ENCODE results near the gene ANKRD39.

ANKRD39 gene

DNA sequence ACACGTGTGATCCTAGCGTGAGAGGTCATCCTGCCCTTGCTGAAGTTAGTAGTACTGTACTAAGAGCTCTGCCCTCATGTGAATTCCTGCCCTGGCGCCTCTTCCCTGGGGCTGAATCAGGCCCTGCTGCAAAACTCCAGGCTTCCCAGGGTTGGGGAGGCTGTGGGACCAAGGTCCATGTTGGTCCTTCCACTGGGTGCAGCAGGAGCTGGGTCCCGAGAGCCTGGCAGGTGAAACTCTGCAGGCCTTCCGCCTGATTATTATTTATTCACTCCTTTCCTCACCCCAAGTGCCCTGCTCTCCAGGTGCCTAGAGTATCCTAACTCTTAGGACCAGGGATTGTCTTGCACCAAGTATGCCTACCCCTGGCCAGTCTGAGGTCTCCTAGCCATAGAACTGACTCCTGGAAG is 47.0 kb downstream of the ANKRD39 start:
- no peaks in the 10 kb centered on the region for H3K36me3 ChIP-seq (replicated peaks; ENCODE audit: insufficient read depth, low read length)

DNA sequence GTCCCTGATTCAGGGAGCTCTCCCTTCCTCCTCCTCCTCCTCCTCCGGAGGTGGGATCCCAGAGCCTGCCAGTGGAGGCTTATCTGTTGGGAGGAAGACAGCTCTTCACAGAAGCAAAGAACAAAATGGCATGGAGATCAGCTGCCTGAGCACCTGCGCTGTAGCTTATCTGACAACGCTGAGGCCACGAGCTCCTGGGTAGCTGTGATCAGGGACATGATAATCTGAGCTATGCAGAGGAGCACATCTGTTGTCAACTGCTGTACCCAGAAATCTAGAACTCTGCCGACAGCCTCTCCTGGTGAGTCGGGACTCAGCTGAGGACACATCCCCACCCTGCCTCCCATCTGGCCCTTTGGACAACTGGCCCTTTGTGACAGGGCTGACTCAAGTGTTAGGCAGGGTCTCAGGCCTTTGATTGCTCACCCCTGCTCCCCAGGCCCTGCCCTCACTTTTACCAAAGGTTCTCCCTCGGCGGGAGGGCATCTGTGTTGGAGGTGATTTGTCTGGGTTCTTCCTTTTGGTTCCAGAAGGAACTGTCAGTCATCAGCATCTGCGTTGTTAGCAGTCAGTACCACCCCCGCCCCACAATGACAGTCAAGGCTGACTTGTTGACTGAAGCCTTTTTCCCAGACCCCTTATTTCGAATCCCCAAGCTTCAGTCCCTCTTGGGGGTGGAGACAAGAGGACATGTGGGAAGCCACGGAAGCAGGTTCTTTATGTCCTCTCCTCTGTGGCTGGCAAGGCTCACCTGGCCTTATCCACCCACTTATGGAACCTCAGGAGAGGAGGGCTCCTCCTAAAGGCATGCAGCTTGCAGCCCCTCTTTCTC is 47.6 kb downstream of the ANKRD39 start:
- DNase-seq: no peak
- H3K4me1 ChIP-seq (ENCODE audit: low read length): peaks cover 4% of the 10 kb centered on the region
- no peaks in the 10 kb centered on the region for H3K9me3 ChIP-seq (replicated peaks; ENCODE audit: insufficient read depth, low read length)
- peaks cover 4% of the 10 kb centered on the region; the same call in 1 of the 2 replicates for H3F3A ChIP-seq (ENCODE audit: insufficient read depth, low read length)
- H3K9me2 ChIP-seq (replicated peaks; ENCODE audit: insufficient read depth, low read length): no peaks in the 10 kb centered on the region
- H3K4me2 ChIP-seq (ENCODE audit: low read depth, low read length): no peak overlapping the region
- no peak overlapping the region for H3K4me3 ChIP-seq (ENCODE audit: low read length)
- no peak overlapping the region for H2AFZ ChIP-seq (ENCODE audit: low read length)
- H4K20me1 ChIP-seq (ENCODE audit: insufficient read depth, low read length): no peaks in the 10 kb centered on the region
- H3K36me3 ChIP-seq (replicated peaks; ENCODE audit: insufficient read depth, low read length): no peaks in the 10 kb centered on the region
- no peak overlapping the region for H3K27ac ChIP-seq (ENCODE audit: low read length)
- H3K27me3 ChIP-seq (replicated peaks; ENCODE audit: insufficient read depth, low read length): no peaks in the 10 kb centered on the region
- no peaks in the 10 kb centered on the region for H3K79me2 ChIP-seq (ENCODE audit: low read length)
- TF ChIP-seq EZH2 (optimal IDR thresholded peaks at IDR 0.05; ENCODE audit: low read depth, low read length): no peak
- TF ChIP-seq EZH2phosphoT487 (IDR thresholded peaks at IDR 0.05; ENCODE audit: low read length): no peak
- TF ChIP-seq, protein P1, sequence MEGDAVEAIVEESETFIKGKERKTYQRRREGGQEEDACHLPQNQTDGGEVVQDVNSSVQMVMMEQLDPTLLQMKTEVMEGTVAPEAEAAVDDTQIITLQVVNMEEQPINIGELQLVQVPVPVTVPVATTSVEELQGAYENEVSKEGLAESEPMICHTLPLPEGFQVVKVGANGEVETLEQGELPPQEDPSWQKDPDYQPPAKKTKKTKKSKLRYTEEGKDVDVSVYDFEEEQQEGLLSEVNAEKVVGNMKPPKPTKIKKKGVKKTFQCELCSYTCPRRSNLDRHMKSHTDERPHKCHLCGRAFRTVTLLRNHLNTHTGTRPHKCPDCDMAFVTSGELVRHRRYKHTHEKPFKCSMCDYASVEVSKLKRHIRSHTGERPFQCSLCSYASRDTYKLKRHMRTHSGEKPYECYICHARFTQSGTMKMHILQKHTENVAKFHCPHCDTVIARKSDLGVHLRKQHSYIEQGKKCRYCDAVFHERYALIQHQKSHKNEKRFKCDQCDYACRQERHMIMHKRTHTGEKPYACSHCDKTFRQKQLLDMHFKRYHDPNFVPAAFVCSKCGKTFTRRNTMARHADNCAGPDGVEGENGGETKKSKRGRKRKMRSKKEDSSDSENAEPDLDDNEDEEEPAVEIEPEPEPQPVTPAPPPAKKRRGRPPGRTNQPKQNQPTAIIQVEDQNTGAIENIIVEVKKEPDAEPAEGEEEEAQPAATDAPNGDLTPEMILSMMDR (IDR thresholded peaks at IDR 0.05; ENCODE audit: low read length): no peak
- no peak overlapping the region for H3K9ac ChIP-seq (ENCODE audit: low read length)

More for the DNA sequence above, 47.0 kb downstream of the ANKRD39 start:
- H3K4me1 ChIP-seq (ENCODE audit: low read length): peaks cover 4% of the 10 kb centered on the region
- DNase-seq: no peak
- no peak overlapping the region for H3K4me3 ChIP-seq (ENCODE audit: low read length)
- peaks cover 8% of the 10 kb centered on the region; the same call in 1 of the 2 replicates for H3F3A ChIP-seq (ENCODE audit: insufficient read depth, low read length)
- no peak overlapping the region for H3K9ac ChIP-seq (ENCODE audit: low read length)
- H3K27me3 ChIP-seq (replicated peaks; ENCODE audit: insufficient read depth, low read length): no peaks in the 10 kb centered on the region
- TF ChIP-seq EZH2phosphoT487 (IDR thresholded peaks at IDR 0.05; ENCODE audit: low read length): no peak
- no peak for TF ChIP-seq EZH2 (optimal IDR thresholded peaks at IDR 0.05; ENCODE audit: low read depth, low read length)
- TF ChIP-seq, protein P1 (IDR thresholded peaks at IDR 0.05; ENCODE audit: low read length): no peak
- H3K9me3 ChIP-seq (replicated peaks; ENCODE audit: insufficient read depth, low read length): no peaks in the 10 kb centered on the region
- H2AFZ ChIP-seq (ENCODE audit: low read length): no peak overlapping the region
- H4K20me1 ChIP-seq (ENCODE audit: insufficient read depth, low read length): no peaks in the 10 kb centered on the region
- H3K27ac ChIP-seq (ENCODE audit: low read length): no peak overlapping the region
- no peak overlapping the region for H3K4me2 ChIP-seq (ENCODE audit: low read depth, low read length)
- H3K9me2 ChIP-seq (replicated peaks; ENCODE audit: insufficient read depth, low read length): no peaks in the 10 kb centered on the region
- H3K79me2 ChIP-seq (ENCODE audit: low read length): no peaks in the 10 kb centered on the region

DNA sequence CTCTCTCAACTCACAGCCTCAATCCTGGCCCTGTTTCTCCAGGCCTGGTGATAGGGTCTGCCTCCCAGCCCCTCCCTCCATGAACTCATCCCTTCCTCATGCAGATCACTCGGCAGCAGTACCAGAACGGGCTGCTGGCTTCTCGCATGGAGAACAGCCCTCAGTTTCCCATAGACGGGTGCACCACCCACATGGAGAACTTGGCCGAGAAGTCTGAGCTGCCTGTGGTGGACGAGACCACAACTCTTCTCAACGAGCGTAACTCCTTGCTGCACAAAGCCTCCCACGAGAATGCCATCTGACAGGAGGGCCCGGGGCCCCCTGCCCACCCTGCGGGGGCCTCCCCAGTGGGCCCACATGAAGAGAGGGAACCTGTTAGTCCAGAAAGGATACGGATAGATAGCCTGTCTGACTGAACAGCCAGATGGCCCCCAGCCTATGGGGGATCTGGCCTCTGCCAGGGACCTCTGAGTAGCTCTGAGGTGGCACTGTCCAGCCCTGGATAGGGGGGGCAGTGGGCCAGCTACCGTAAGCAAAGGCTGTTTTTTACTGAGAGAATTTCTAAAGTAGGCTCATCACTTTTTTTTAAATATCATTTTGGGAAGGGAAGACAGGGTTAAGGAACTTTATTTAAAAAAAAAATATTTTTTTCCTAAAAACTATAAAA is 48.5 kb downstream of the ANKRD39 start:
- no peak overlapping the region for H3K27ac ChIP-seq (ENCODE audit: low read length)

More for the DNA sequence above, 48.5 kb downstream of the ANKRD39 start:
- Histone ChIP-seq H3K4me3 (ENCODE audit: low read length) (no peak overlapping the region), H4K20me1 (ENCODE audit: insufficient read depth, low read length) (no peaks in the 10 kb centered on the region), H3K36me3 (replicated peaks; ENCODE audit: insufficient read depth, low read length) (no peaks in the 10 kb centered on the region), H3K79me2 (ENCODE audit: low read length) (no peaks in the 10 kb centered on the region), H3K9me3 (replicated peaks; ENCODE audit: insufficient read depth, low read length) (no peaks in the 10 kb centered on the region), H2AFZ (ENCODE audit: low read length) (no peak overlapping the region), H3K9me2 (replicated peaks; ENCODE audit: insufficient read depth, low read length) (no peaks in the 10 kb centered on the region), H3K4me2 (ENCODE audit: low read depth, low read length) (no peak overlapping the region), H3K27me3 (replicated peaks; ENCODE audit: insufficient read depth, low read length) (no peaks in the 10 kb centered on the region), H3K4me1 (ENCODE audit: low read length) (no peaks in the 10 kb centered on the region), H3F3A (ENCODE audit: insufficient read depth, low read length) (no peaks in the 10 kb centered on the region), H3K9ac (ENCODE audit: low read length) (no peak overlapping the region)
- TF ChIP-seq EZH2 (optimal IDR thresholded peaks at IDR 0.05; ENCODE audit: low read depth, low read length): no peak
- no peak for TF ChIP-seq EZH2phosphoT487 (IDR thresholded peaks at IDR 0.05; ENCODE audit: low read length)
- TF ChIP-seq, protein P1 (IDR thresholded peaks at IDR 0.05; ENCODE audit: low read length): no peak
- no peak for DNase-seq
